Pancreas (tissue), 10 donors: ENCODE measurements around the gene CACNA1C. TPM values are rescaled to one million over a fixed set of nuclear protein-coding genes. Genes with fewer than 3 reads are reported as not detected.

Experiments
- ATAC-seq, 4 donors: fragments of 200-7000 bp; cut with Tn5 transposase; one replicate each; pipeline versions ENCODE4 v1.8.0 to v1.9.1; 2020; ENCODE audit warnings: mild to moderate bottlenecking in 4 of 4, moderate library complexity in 4 of 4
- DNase-seq, 6 donors: peaks; one replicate each; pipeline ENCODE4 v3.0.0-alpha.2; 2020
- FAIRE-seq: peaks from 2 replicates; lab custom pipeline; 2012; peaks lifted over from hg19 to GRCh38; lab: Jason Lieb, UNC
- H3K27ac ChIP-seq, 4 donors: fragments of 200-600 bp; sonication (generic); 1 replicate in 3 of 4; 2 replicates in 1 of 4; pipeline versions ENCODE4 v1.5.0 to v1.8.0; 2020
- H3K27me3 ChIP-seq, 4 donors: fragments of 200-600 bp; one replicate each; pipeline ENCODE4 v1.8.0; 2021
- H3K36me3 ChIP-seq, 3 donors: fragments of 200-600 bp; sonication (generic) in 1 of 3; one replicate each; pipeline versions ENCODE4 v1.5.0 to v1.8.0; 2020 to 2021
- H3K4me1 ChIP-seq, 3 donors: fragments of 200-600 bp; one replicate each; pipeline ENCODE4 v1.8.0; 2021
- H3K4me3 ChIP-seq, 4 donors: fragments of 200-600 bp; sonication (generic) in 2 of 4; one replicate each; pipeline versions ENCODE4 v1.5.0 to v1.8.0; 2020 to 2021
- H3K9me3 ChIP-seq, 4 donors: fragments of 200-600 bp; one replicate each; pipeline ENCODE4 v1.8.0; 2021
- WGBS, 2 donors: extraction: QIAGEN DNeasy Blood & Tissue Kit; methylation state at CpG; one replicate each; pipeline ENCODE4 v1.1.7; 2013; 5-methylcytosine and 5-hydroxymethylcytosine counted together
- intact Hi-C, 3 donors: fragments of 100-400 bp; cut with DNase I; formaldehyde crosslinking; loops; one replicate each; pipeline versions ENCODE4 v1.11.1 to v1.14.2; 2022
- polyA plus RNA-seq, 2 donors: library from polyadenylated mRNA; stranded (reverse); fragments of 200-250 nt; gene quantifications; one replicate each; pipeline ENCODE4 v1.2.3, GENCODE V29; 2013
- total RNA-seq, 6 donors: library from RNA; stranded (reverse); fragmentation: NEBNext Ultra II Directional in 4 of 6; extraction: Animal tissue kit (Norgen Biotek cat#: 25700) in 4 of 6; gene quantifications; one replicate each; pipeline versions ENCODE4 v1.2.1 to v1.2.4, GENCODE V29; 2021 to 2023
- TF ChIP-seq, protein P1 (sequence below), 4 donors: fragments of 200-600 bp; sonication (generic) in 3 of 4; IDR thresholded peaks; one replicate each; pipeline versions ENCODE4 v1.5.0 to v1.8.0; 2021; ENCODE audit warnings: antibody characterized with exemption in 4 of 4
- donor health status: healthy with polysubstance abuse.
- donor health status: DM: no; HTN: no; CAD: no; lungs with moderate emphysema.
- donor health status: DM: no; HTN: no; CAD: no.
- donor health status: control.
- donor health status: control.
- donor health status: Bipolar disorder and iron deficiency.
- donor health status: DM: yes; HTN: yes; CAD: no.
- donor health status: DM: no; HTN: no; CAD: no.
- donor health status: DM: no; HTN: no; CAD: no.
- donor health status: DM: yes; HTN: yes; CAD: no.

Gene CACNA1C
- total and polyA plus RNA-seq, 8 donors: 1.2 to 3.8 (median 2.3) TPM

DNA sequence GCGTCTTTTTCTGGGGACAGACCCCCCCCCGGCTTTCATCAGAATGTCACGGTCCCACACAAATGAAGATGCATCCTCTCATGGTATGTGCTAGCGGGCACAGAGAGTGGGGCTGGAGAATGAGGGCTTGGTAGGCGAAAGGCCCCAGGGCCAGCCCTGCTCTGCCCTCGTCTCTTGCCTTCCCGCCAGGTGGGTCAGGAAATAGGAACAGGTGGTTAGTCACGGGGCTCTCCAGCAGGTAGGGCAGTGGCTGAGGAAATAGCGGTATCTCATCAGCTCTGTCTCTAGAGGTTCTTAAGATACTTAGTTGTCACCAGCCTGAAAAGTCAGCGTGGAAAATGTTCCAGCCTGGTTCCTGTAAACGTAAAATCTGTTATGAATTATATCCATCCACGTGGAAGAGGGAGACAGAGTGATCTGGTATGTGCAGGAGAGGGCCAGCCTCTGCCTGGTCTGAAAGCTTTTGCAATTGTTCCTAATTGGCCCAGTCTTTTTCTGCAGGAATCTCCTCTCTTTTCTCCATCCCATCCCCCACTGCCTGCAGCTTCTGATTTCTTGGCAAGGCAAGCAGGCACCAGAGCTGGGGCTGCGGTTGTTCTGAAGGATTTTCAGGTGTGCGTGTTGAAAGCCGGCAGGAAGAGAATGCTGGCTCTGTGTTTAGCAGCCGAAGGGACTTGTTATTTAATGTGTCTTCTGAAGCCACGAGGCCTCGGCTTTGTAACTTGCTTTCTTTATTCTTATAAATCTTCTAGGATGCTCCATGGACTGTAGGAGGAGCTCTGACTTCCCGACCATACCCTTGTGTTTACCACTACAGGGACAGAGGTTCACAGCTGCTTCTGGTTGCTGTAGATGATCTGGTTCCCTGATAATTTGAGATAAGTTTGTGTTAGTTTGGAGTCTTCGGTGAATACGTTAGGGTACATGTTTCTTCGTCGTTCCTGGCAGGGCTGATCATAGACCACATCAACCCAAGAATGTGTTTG is 131.1 kb downstream of the CACNA1C start:
- Histone ChIP-seq H3K27me3 (no peaks in the 10 kb centered on the region), H3K27ac (no peak overlapping the region), H3K36me3 (no peaks in the 10 kb centered on the region), H3K9me3 (no peaks in the 10 kb centered on the region), H3K4me1 (no peaks in the 10 kb centered on the region), H3K4me3 (no peak overlapping the region)
- TF ChIP-seq, protein P1, sequence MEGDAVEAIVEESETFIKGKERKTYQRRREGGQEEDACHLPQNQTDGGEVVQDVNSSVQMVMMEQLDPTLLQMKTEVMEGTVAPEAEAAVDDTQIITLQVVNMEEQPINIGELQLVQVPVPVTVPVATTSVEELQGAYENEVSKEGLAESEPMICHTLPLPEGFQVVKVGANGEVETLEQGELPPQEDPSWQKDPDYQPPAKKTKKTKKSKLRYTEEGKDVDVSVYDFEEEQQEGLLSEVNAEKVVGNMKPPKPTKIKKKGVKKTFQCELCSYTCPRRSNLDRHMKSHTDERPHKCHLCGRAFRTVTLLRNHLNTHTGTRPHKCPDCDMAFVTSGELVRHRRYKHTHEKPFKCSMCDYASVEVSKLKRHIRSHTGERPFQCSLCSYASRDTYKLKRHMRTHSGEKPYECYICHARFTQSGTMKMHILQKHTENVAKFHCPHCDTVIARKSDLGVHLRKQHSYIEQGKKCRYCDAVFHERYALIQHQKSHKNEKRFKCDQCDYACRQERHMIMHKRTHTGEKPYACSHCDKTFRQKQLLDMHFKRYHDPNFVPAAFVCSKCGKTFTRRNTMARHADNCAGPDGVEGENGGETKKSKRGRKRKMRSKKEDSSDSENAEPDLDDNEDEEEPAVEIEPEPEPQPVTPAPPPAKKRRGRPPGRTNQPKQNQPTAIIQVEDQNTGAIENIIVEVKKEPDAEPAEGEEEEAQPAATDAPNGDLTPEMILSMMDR (IDR thresholded peaks at IDR 0.05): no peak
- ATAC-seq (peak in 3 of 4 donors; percentile 34 to 44 (median 37)), DNase-seq (no peak), FAIRE-seq (no peak)
- WGBS, 2 donors: 44 to 51% methylated on average over 23 of the region's 23 CpGs
- intact Hi-C loops: no loop called here

DNA sequence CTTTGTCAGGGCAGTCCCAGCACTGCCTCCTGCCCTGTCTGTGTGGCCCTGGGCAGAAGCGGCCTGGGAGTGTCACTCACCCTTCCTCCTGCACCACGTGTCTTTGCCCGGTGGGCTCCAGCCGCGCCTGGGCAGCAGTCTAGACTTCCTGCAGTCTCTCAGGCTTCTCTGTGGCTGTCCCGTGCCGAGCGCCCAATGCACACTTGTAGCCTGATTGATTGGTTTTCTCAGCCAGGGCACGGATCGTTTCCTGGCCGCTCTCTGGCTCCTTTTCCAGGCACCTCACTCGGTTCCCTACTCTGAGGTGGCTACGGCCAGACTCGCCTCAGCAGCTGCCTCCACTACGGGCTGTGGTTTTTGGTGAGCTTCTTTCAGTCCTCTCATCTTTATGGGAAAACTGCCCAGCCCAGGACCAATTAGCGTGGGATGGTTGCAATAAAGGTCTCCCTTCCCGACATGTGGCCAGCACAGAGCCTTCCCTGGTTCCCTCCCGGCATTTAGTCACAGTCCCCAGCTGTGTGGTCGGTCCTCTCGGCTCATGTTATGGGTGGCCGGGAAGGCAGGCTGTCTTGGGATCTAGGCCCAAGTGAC is 133.1 kb downstream of the CACNA1C start:
- FAIRE-seq: no peak

DNA sequence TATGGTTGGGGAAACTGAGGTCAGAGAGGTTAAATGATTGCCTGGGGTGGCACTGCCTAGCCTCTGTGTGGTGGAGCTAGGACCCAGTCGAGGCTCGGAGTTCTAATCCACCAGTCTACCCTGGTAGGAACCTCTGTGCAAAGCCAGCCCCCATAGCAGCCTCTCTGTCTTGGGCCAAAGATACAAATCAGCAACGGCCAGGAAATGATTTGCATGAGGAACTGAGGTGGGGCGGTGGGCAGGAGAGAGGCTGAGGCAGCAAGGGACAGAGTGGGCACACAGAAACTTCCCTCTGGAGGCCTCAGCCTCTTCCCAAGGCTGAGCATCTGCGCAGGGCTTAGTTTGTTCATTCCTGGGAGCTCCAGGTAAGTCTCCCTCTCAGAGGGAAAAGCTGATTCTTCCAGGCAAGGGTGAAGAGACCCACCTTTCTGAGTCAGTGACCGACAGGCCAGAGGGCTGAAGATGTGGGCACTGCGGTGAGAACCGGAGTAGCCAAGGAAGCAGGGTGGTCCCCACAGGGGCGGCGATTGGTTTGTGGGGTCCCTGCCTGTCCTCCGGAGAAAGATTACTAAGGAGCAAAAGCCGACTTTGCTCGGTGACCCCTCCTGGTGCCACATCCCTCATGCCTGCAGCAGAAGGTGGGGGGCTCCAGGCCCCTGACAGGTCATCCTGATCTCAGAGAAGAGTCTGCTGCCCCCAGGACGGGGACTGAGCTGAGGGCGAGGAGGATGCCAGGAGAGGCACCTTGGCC is 134.6 kb downstream of the CACNA1C start:
- Histone ChIP-seq H3K4me3 (no peak overlapping the region), H3K4me1 (no peaks in the 10 kb centered on the region), H3K36me3 (no peaks in the 10 kb centered on the region), H3K27me3 (no peaks in the 10 kb centered on the region), H3K27ac (no peak overlapping the region), H3K9me3 (no peaks in the 10 kb centered on the region)
- TF ChIP-seq, protein P1 (IDR thresholded peaks at IDR 0.05): no peak
- no peak for FAIRE-seq
- intact Hi-C loops: no loop called here
- ATAC-seq: no peak
- WGBS, 2 donors: 69 to 71% methylated on average over 15 of the region's 15 CpGs
- no peak for DNase-seq

More for the DNA sequence above, 133.1 kb downstream of the CACNA1C start:
- no peaks in the 10 kb centered on the region for H3K4me1 ChIP-seq
- DNase-seq (peak in 1 of 6 donors; percentile 18), ATAC-seq (no peak)
- TF ChIP-seq, protein P1 (IDR thresholded peaks at IDR 0.05): no peak
- H3K36me3 ChIP-seq: no peaks in the 10 kb centered on the region
- no peaks in the 10 kb centered on the region for H3K9me3 ChIP-seq
- H3K27me3 ChIP-seq: no peaks in the 10 kb centered on the region
- H3K27ac ChIP-seq: no peak overlapping the region
- intact Hi-C loops: no loop called here
- 76 to 79% methylated on average over 21 of the region's 21 CpGs for WGBS, 2 donors
- H3K4me3 ChIP-seq: no peak overlapping the region

DNA sequence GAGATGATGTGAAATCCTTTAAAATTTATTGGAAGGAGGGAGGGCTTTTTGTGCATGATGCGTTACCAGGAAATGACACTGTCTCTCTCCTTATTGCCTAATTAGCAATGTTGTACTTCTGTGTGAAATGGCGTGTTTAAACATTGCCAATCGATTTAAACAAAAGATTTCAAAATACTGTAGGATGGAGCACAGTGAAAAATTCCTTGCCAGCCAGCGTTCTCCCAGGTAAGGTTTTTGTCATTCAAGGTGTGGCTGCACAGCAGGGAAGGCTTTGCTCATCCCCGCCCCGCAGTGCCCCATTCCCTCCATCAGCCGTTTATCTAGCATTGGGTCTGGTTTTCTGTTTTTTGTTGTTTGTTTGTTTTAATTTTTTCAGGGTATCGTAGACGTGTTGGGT is 137.3 kb downstream of the CACNA1C start:
- ATAC-seq (no peak), FAIRE-seq (no peak), DNase-seq (no peak)
- no peaks in the 10 kb centered on the region for H3K9me3 ChIP-seq
- intact Hi-C loops: no loop called here
- 58 to 63% methylated on average over 9 of the region's 9 CpGs for WGBS, 2 donors
- no peaks in the 10 kb centered on the region for H3K27me3 ChIP-seq
- TF ChIP-seq, protein P1 (IDR thresholded peaks at IDR 0.05): no peak
- H3K27ac ChIP-seq: no peak overlapping the region
- H3K36me3 ChIP-seq: no peaks in the 10 kb centered on the region
- H3K4me1 ChIP-seq: no peaks in the 10 kb centered on the region
- no peak overlapping the region for H3K4me3 ChIP-seq
